HG03571 (cell line): ENCODE measurements around the gene CCNA2.
A peak's percentile ranks its signal among the peaks of the same experiment; 100 is the strongest.

Source experiments
- ATAC-seq: cut with Tn5 transposase; IDR thresholded peaks from one replicate; pipeline ENCODE4 v1.9.1; 2021; ENCODE audit not compliant: unreplicated experiment

The CCNA2 gene

DNA sequence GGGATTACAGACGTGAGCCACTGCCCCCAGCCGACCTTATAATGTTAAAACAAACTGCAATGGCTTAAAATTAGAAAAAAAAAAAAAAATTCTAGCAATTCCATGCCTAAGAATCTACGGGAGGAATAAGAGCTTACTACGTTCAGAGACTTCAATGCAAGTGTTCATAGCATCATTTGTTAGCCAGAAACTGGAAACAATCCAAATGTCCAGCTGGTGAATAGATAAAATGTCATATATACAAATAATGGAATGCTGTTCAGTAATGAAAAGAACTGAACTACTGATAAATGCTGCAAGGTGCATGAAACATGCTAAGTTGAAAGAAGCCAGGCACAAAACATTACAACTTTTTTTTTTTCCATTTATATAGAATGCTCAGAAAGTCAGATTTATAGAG, 17.3 kb downstream of the CCNA2 start:
- no peak for ATAC-seq

DNA sequence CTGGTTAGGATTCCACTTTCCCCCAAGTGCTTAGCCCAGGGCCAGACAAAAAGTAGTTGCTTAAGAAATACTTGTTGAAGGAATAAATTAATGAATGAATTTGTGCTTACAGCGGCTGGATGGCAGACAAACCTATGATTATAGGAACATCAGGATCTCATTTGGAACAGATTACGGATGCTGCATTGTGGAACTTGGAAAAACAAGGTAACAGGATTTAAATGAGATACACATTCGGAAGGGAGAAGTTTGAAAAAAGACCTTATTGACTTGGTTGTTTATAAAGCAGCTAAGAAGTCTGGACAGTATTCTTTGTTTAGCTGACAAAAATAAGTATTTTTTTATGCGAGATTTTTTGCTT, 22.0 kb downstream of the CCNA2 start:
- no peak for ATAC-seq

- peak; percentile 85 for ATAC-seq
Observed at GRCh38 chr4:121800961-121801714, 22.5 kb downstream of the CCNA2 start, which contains the start of gene EXOSC9. Gene EXOSC9, plus strand, starts transcription at chr4:121801323. Its CDS starts 102 bp downstream, at chr4:121801425.

GRCh38 chr4:121800638-121800960, 23.1 kb downstream of the CCNA2 start:
- peak; percentile 24 for ATAC-seq

DNA sequence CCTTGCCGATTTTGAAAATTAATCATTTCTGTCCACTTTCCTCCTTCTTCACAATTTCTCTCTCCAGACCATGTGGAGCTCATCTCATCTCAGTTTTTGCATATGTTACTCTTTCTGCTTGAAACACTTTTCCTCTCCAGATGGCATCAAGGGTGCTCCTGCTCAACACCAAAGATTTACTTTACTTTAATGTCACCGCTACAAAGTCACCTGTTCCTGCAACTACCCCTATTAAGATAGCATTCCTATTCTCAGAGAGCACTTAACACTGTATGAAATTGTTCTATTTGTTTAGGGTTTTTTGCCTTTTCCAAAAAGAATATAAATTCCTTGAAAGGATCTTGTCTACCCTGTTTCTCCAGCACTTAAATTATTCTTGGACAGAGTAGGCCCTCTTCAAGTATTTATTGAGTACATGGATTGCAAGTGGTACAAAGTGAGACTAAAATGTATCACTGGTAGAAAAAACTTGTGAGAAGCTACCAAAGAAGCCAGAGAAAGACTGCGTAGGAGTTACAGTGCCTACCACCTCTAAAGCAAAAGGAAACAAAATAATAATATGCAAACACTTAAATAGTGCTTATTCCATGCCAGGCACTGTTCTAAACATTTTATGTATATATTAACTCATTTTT, 23.7 kb downstream of the CCNA2 start:
- ATAC-seq: no peak

GRCh38 chr4:121799208-121799823, 24.4 kb downstream of the CCNA2 start:
- ATAC-seq: no peak

DNA sequence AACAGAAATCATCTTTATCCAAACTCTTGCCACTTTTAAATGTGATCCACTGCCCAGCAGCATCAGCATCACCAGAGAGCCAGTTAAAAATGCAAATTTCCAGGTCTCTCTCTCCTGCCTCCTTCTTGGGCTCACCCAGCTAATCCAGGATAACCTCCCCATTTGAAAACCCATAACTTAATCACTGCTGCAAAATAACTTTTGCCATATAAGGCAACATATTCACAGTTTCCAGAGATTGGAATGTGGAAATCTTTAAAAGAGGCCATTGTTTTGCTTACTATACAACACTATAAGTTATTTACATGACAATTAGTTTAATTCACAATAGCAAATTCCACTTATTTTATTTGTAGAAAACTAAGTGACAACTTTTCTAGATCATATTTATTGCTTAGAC, 27.4 kb downstream of the CCNA2 start:
- no peak for ATAC-seq

DNA sequence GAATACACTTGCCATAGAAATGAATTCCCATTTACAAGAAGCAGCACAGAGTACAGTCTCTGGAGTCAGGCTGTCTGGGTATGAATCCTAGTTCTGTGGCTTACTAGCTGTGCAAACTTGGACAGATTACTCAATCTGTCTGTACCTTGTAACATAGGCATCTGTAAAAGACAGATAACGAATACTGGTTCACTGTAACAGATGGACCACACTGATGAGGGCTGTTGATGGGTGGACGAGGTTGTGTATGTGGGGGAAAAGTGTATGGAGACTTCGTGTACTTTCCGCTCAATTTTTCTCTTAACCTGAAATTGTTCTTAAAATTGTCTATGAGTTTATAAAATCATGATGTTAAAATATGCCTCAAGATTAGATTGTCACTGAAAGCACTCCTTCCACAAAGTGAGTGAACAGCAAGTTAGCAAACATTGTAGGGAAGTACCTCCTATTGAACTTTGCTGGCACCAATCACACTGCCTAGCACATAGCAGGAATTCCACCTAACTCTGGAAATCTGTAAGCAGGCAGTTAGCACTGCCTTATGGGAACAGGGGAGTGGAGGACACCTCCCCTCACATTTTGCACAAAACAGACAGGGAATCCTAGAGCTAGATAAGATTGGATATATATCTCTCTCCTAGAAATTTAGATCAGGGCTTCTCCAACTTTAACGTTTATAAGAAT, 29.0 kb downstream of the CCNA2 start:
- no peak for ATAC-seq

GRCh38 chr4:121792966-121793365, 30.7 kb downstream of the CCNA2 start:
- ATAC-seq: no peak

- ATAC-seq: no peak
Observed at GRCh38 chr4:121791481-121791880, 32.2 kb downstream of the CCNA2 start.

- ATAC-seq: no peak
Observed at GRCh38 chr4:121790976-121791375, 32.7 kb downstream of the CCNA2 start.

DNA sequence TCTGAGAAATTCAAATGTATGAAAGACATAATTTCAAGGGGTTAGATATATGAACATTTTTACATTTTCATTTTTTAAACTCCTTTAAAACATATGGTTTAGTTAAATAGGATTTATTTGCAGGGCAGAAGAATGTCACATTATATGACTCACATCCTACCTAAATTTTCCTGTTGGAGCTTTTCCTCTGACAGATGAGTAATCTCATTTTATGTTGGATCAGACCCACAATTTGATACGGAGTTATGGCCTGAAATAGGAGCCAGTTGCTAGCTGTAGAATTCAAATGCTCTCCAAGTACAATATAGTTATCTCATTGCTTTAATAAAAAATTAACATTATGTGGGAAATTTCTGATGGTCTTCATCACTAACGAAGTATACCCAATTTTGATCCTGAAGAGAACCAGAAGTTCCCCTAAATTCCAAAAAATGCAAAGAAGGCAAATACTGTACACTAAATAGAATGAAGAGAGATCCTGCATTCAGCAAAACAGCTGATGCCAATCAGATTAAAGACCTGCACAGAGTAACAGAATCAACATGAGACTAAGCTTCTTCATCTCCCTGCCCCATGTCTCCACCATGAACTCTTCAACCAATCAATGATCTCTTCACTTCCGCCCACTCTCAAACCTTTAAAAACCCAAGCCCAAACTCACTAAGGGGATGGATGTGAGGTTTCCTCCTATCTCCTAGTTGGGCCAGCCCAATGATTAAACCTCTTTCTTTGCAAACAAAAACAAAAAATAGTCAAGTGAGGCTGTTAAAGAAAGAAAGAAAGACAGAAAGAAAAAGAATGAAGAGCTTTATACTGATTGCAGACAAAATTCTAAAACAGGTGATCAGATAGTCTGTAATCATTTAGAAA, 33.5 kb downstream of the CCNA2 start:
- ATAC-seq: no peak

GRCh38 chr4:121789455-121789854, 34.2 kb downstream of the CCNA2 start:
- ATAC-seq: no peak

GRCh38 chr4:121788896-121789295, 34.8 kb downstream of the CCNA2 start:
- peak; percentile 82 for ATAC-seq

- no peak for ATAC-seq
Observed at GRCh38 chr4:121786221-121786620, 37.5 kb downstream of the CCNA2 start.

GRCh38 chr4:121785479-121785878, 38.2 kb downstream of the CCNA2 start:
- ATAC-seq: no peak

DNA sequence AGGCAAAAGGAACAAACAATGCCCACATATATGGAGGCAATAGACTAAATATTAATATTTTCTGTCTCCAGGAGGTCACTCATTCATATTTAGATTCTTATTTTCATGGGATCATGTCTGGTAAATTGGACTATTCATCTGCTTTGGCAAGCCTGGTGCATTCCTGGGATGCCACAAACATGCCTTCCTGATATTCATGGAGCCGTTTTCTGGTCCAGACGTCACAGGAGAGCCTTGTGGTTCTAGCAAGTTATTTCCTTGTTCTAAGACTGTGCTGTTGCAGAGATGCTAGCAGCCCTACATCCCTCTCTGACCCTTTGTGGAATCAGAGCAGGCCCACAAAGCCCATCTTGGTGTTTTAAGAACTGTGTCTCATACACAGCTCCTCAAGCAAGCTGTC, 38.7 kb downstream of the CCNA2 start:
- ATAC-seq: no peak

DNA sequence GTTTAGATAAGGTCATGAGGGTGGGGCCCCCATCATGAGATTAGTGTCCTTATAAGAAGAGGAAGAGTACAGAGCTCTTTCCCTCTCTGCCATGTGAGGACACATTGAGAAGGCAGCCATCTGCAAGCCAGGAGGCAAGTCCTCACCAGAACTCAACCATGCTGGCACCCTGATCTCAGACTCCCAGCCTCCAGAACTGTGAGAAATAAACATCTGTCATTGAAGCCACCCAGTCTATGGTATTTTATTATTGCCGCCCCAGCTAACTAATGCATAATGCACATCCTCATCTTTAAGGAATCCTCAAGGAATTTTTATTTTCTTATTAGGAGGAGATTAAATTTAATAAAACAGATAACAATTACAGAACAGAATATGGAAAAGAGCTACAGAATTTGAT, 39.3 kb downstream of the CCNA2 start:
- no peak for ATAC-seq

GRCh38 chr4:121783210-121783609, 40.5 kb downstream of the CCNA2 start:
- ATAC-seq: no peak

DNA sequence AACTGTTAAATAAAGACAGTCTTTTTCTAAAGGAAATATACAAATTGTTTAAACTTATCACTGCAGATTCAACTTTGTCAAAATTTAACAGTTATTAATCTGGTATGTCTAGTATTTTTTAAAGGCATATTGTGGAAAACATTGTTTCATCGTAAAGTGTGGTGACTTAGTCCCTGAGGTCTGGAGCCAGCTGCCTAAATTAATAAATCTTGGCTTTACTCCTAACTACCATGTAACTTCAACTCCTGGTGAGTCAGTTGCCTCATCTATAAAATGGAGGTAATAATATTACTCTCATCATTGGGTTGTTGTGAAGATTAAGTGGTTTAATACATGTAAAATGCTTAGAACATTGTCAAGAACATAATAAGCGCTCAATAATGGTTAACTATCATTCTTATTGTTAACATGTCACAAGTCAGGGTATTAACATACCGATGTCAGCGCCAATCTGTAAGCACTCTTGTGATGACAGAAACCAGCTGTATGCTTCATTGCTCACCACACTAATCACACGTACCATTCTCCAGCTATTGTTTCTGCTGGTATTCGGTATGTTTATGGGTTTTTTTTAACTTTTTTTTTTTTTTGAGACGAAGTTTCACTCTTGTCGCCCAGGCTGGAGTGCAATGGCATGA, 44.6 kb downstream of the CCNA2 start:
- no peak for ATAC-seq
